Breast epithelium (tissue), 3 donors: Measurements from ENCODE around the gene ARHGAP25.

Experiments used
- POLR2A ChIP-seq: fragments of 450-650 bp; IDR thresholded peaks from one replicate; pipeline ENCODE4 v1.6.1; 2016; ENCODE audit warnings: antibody characterized with exemption, mild to moderate bottlenecking, moderate library complexity
- POLR2AphosphoS5 ChIP-seq, 3 donors: sonication (generic); formaldehyde crosslinking; IDR thresholded peaks; one replicate each; pipeline ENCODE4 v1.6.1; 2017; ENCODE audit warnings: antibody characterized with exemption in 3 of 3
- TF ChIP-seq, protein P1 (sequence below), 3 donors: fragments of 450-650 bp; IDR thresholded peaks; one replicate each; pipeline ENCODE4 v1.5.1; 2016 to 2017; ENCODE audit warnings: antibody characterized with exemption in 3 of 3, mild to moderate bottlenecking in 3 of 3, moderate library complexity in 3 of 3

GRCh38 chr2:68837861-68838341 is 103.3 kb downstream of the ARHGAP25 start:
- TF ChIP-seq, protein P1, sequence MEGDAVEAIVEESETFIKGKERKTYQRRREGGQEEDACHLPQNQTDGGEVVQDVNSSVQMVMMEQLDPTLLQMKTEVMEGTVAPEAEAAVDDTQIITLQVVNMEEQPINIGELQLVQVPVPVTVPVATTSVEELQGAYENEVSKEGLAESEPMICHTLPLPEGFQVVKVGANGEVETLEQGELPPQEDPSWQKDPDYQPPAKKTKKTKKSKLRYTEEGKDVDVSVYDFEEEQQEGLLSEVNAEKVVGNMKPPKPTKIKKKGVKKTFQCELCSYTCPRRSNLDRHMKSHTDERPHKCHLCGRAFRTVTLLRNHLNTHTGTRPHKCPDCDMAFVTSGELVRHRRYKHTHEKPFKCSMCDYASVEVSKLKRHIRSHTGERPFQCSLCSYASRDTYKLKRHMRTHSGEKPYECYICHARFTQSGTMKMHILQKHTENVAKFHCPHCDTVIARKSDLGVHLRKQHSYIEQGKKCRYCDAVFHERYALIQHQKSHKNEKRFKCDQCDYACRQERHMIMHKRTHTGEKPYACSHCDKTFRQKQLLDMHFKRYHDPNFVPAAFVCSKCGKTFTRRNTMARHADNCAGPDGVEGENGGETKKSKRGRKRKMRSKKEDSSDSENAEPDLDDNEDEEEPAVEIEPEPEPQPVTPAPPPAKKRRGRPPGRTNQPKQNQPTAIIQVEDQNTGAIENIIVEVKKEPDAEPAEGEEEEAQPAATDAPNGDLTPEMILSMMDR (IDR thresholded peaks at IDR 0.05) = no peak
- TF ChIP-seq POLR2AphosphoS5 (IDR thresholded peaks at IDR 0.05) = no peak
- TF ChIP-seq POLR2A = no peak
